Measurements from ENCODE around the gene VTI1A.

Gene VTI1A

DNA sequence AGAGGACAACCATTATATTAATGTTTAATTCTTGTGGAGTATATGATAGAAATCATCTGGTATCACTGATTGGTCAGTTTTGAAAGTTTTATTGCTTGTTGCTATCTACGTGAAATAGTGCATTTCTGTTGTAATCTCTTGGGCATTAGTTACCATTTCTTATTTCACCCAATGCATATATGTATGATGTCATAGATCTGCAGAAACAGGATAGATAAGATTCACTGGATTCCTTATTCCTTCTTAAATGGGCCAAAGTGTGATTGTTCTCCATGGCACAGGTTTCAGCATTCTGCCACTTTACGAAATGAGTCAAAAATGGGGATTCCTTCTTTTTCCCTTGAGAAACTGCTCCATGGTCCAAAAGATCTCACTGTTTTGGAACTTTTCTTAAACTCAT is 56.6 kb downstream of the VTI1A start:
- no peak for DNase-seq

DNA sequence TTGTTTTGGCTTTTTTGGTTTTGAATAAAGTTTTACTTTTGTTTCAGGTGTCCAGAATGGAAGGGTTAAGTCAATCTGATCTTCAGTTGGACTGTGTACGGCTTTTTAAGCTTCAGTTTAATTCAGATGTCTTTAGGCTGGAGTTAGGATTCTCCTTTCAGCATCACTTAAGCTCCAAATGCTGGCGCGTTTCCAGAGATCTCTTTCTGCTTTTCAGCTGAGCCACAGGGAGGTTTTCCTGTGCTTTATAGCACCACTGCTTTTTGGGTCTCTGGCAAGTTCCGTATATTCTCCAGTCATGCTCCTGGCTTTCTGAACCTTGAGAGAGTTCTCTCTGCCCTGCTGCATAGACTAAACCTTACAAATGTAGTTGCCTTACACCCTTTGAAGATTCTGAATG is 60.0 kb downstream of the VTI1A start:
- DNase-seq: no peak

DNA sequence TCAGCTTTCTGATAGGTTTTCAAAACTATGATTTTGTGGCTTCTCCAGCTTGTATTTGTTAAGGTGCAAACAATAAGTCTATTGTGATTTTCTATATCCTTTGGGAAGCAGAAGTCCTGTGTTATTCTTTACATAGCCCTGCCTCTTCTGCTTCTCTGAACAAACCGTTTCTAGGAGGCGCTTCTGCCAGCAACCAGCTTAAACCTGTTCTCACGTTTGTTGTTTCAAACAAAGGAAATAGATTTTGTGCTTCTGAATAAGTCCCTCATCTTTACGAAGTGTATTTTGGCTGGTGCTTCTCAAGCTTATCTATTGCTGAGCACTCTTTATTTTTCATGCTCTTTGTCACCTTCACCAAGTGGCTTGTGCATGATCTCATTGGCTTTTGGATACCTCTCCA is 61.0 kb downstream of the VTI1A start:
- DNase-seq: no peak

DNA sequence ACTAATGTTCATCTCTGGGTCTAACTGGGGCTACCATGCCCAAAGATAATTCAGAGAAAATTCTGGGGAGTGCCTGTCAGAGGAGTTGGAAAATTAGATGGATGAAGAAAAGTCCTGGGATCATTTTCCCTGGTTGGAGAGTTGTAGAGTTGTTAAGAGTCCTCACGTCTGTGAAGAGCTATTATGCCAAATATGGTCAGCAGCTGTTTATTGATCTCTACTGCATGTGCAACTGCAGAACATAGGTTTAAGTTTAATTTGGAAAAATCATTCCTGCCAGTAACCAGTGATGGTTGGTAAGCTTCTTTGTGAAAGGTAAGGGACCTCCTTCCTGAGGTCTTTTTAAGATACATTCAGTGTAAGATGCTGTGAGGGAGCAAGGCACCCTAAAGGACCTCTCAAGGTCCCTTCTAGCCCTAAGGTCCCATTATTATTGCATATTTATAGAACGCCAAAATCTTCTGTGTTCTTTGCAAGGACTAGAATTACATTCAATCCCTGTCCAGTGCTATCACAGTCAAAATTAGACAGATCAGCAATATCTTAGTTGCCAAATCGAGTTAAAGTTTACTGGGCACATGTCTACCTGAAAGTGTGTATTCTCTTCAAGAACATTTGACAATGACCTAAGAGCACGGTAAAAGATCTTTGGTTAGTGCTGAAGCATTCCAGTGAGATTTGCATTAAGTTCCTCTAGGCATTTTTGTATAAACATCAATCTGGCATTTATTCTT is 62.7 kb downstream of the VTI1A start:
- no peak for DNase-seq

DNA sequence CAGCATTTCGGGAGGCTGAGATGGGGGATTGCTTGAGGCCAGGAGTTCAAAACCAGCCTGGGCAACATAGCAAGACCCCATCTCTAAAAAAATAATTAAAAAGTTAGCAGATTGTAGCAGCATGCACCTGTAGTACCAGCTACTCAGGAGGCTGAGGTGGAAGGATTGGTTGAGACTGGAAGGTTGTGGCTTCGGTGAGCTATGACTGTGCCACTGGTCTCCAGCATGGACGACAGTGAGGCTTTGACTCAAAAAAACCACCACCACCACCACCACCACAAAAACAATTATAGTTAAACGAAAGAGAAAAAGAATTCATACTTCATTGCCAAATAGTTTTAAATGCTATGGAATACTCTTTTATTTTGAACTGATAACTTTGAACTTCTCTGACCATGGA is 63.4 kb downstream of the VTI1A start:
- no peak for DNase-seq

- DNase-seq: no peak
These were observed 65.3 kb downstream of the VTI1A start for GRCh38 chr10:112512294-112512693.

DNA sequence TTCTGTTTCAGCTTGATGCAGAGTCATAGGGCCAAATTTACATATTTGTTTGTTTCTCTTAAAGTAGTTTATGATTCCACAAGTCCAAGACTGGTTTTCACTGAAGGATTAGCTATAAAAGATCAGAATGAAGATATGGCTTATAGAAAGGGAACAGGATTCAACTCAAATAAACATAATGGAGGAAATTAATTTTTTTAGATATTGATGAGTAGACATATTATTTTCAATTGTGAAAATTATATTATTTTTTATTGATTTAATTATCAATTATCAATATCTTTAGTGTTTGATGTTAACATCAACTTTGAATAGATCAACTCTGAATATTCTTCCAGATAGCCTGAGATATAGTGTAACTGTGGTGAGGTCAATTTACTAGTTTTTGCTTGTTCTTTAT is 68.1 kb downstream of the VTI1A start:
- DNase-seq: no peak

DNA sequence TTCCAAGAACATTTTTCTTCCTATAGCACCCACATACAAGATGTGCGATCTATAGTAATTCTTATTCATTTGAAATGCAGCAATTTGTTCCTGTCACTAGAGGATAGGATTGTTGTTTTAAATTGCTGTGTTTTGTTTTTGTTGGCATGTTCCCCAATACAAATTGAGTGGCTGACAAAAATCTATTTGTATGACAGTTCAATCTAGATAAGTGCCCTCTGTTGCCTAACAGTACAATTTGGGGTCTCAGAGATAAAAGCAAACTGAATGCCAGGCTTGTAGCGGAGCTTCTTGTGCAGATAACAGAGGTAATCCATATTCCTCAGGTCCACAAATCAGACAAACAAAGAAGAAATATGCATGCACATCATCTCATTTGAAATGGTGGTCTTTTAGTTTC is 68.8 kb downstream of the VTI1A start:
- DNase-seq: no peak

DNA sequence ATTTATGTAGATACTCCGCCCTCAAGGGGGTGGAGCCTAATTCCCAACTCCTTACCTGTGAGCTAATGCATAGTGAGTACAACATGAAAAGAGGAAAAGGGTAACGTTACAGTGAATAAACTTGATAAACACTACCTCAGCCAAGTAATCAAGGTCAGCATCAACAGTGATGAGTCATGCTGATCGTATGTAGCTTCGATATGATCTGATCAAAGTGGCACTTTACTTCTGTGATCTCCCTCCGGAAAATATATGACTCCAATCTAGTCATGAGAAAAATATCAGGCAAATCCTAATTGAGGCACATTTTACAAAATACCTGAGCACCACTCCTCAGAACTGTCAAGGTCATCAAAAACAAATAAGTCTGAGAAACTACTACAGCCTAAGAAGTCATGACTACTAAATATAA is 70.4 kb downstream of the VTI1A start:
- DNase-seq: no peak

DNA sequence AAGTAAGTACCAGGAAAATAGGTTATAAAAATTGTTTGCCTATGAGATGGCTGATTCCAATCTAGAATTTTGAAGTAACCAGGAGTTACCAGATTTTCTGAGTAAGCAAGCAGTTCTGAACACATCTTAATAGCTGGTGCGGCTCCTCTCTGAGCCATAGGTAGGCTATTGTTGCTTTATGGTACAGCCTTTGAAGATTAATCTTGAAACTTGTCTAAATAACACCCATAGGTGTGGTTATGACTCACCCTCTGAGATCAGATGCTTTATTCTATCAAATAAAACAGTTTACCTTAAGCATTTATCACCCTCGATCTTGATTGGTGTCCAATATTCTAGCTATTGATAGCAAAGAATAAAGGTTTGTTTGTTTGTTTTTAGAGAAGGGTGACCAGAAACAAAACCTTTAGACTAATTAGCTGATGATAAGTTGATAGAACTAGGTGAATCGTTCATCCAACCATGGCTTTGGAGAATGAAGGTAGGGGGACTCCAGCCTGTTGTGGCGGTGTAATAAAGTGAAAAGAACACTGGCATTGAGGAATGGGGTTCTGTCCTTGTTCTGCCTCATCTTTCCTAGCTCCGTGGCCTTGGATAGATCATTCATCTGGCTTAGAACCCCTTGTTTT is 72.2 kb downstream of the VTI1A start:
- no peak for DNase-seq

DNA sequence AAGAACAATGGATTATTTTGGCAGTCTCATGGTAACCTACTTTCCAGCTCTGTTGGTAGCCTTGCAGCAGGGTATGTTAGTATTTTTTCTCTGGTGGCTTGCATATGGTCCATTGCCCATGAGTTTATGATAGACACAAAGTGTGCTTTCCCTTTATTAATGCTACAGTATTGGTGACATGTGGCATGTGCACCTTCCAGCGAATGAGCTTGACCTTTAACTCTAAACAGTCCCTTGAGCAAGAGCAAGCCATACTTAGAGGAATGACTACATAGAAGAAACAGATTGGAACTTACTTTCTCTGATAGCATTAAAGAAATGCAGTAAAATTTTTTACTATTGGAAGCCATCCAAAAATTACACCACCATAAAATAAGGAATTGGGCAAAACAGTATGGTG is 73.9 kb downstream of the VTI1A start:
- DNase-seq: no peak

GRCh38 chr10:112524641-112525040 is 77.6 kb downstream of the VTI1A start:
- DNase-seq: no peak

- no peak for DNase-seq
These were observed 78.2 kb downstream of the VTI1A start for GRCh38 chr10:112525200-112525599.

- DNase-seq: no peak
These were observed 79.1 kb downstream of the VTI1A start for GRCh38 chr10:112526139-112526538.

DNA sequence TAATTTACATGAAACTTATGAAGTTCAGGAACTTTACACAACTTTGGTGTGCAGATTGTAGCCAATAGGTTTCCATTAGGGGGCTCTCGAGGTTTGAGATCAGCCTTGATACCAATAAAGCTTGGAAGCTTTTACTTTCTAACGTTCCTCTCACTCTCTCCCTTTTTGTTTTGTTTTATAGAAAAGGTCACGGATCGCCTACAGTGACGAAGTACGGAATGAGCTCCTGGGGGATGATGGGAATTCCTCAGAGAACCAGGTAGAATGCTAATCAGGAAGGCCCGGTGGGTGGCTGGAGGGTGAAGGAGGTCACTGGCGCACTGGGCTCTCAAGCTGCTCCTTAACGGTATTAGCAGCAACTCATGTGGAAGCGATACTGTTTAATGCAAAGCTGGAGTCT is 79.9 kb downstream of the VTI1A start:
- peak; percentile 13 for DNase-seq

DNA sequence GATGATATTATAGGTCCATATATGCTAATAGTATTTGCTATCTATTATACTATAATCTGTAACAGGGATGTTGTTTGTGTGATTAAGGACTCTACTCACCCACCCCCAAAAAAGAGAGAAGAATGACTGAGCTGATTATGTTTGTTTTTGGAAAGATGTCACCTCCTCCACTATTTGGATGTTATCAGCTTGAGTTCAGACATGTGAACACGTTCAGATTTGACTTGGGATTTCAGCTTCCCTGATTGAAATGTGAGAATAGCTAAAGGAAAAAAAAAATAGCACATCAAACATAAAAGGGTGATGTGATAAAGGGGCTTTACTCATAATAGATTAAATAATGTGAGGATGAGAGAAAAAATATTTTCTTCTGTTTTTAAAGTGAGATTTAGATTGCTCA is 81.2 kb downstream of the VTI1A start:
- DNase-seq: no peak

GRCh38 chr10:112531421-112531820 is 84.4 kb downstream of the VTI1A start:
- no peak for DNase-seq

GRCh38 chr10:112532189-112532588 is 85.2 kb downstream of the VTI1A start:
- DNase-seq: no peak

DNA sequence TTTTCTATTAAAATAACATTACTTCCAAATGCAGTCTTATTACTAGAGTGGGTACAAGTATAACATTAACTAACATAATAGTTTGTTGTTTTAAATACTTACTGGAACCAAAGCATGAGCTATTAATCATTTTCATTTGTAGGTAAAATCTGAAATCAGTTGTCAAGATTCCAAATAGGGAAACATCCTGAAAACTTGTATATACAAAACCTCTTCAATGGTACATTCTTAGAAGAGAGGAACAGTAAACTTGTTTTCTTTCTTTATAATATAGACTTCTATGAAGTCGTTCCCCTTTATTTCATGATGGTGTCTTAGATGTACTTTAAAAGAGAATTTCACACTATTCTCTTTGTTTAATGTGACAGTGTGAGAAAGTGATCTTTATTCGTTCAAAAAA is 85.9 kb downstream of the VTI1A start:
- no peak for DNase-seq

GRCh38 chr10:112533916-112534315 is 86.9 kb downstream of the VTI1A start:
- DNase-seq: no peak

DNA sequence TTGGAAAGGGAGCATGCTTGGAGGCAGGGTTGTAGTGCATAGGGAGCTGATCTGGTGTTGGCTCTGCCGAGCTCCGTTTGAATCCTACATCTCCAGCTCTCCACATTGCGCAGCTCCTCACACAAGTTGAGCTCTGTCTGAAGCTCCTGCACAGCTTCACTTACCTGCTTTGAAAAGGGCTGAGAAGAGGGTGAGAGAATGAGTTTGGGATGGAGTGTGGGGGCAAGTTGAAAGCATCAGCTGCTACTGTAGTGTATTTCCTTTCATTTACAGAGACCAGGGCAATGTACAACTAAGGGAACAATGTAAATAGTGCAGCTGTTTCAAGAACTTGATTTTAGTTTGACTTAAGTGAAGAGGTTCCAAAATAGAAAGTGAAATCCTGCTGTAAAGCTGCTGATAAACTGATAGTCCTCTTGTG is 88.5 kb downstream of the VTI1A start:
- peak; percentile 4 for DNase-seq

- no peak for DNase-seq
These were observed 89.6 kb downstream of the VTI1A start for GRCh38 chr10:112536663-112537062.

GRCh38 chr10:112538168-112538567 is 91.2 kb downstream of the VTI1A start:
- DNase-seq: no peak

- DNase-seq: no peak
These were observed 92.3 kb downstream of the VTI1A start for GRCh38 chr10:112539340-112539739.

Measured in right kidney (tissue), 1 donor.